NOMO-1 treated with DMSO at 0.1 percent for 48 hours (cell line): ENCODE results near the gene TMEFF1.

Source experiments
- DNase-seq: peaks from one replicate; lab custom pipeline; 2025; ENCODE audit not compliant: unreplicated experiment; lab: John Stamatoyannopoulos, UW

Gene TMEFF1

GRCh38 chr9:100598641-100599145 lies 125.7 kb downstream of the TMEFF1 start:
- DNase-seq, result peak; percentile 56

DNA sequence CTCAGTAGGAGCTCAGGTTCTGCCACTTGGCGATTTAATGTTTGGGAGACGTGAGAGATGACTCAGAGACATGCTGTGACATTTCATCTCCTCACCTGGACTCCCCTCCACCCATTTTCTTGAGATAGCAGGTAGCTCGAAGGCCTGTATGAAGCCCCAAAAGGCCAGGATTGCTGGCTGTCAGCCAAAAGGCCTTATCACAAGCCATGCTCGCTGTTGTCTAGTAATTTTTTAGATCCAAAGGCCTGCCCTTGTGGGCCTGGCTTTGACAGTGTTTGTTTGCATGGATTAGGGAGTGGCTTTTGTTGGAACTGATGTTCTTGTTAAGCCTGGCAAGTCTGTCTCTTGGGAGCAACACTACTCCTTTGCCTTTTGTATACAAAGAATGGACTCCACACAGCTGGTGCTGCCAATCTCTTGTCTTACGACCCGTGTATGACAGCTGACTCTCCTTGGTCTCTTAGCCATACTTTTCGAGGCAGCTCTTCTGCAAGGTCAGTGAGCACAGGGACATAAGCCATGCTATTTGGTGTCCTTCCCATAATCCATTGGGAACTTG lies 127.7 kb downstream of the TMEFF1 start:
- DNase-seq, result no peak

DNA sequence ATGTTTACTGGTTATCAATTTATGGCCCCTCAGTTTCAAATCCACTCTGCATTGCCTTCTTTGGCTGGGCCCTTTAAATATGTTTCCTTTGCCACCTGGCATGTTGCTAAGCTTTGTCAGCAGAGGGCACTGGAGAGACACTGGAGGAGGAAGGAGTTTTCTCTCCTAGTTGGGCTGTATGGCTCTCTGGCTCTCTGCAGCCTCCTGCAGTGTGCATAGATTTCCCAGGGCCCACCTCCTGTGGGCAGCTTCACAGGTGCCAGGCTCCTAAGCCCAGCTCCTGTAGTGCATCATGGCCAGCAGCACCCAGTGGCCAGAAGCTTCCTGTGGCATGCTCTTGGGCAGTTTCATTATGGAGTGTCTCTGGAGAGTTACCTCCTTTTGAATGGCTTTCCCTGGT lies 128.3 kb downstream of the TMEFF1 start:
- DNase-seq, result peak; percentile 56

GRCh38 chr9:100602342-100602801 lies 129.4 kb downstream of the TMEFF1 start:
- DNase-seq, result no peak

DNA sequence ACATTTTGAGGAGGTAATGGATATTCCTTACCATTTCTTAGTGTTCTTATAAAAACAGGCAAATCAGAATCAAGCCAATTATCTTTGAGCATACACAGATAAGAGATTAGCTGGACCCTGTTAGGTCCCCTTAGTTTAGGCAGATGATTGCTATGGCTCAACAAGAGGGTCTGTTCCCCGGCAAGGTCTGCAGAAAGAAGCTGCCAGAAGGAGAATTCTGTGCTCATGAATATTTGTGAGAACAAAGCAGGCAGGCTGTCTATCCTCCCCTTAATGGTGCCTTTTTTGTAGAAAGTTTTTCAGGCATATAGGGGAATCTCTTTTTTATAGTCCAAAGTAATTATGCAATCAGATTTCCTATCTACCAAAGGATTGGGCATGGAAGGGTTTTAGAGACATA lies 132.5 kb downstream of the TMEFF1 start:
- no peak for DNase-seq

GRCh38 chr9:100619194-100619593 lies 146.2 kb downstream of the TMEFF1 start:
- no peak for DNase-seq

DNA sequence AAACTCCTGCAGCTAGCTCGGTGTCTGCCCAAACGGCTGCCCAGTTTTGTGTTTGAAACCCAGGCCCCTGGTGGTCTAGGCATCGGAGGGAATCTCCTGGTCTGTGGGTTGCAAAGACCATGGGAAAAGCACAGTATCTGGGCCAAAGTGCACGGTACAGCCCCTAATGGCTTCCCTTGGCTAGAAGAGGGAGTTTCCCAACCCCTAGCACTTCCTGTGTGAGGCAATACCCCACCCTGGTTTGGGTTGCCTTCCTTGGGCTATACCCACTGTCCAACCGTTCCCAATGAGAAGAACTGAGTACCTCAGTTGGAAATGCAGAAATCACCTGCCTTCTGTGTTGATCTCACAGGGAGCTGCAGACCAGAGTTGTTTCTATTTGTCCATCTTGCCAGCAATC lies 146.7 kb downstream of the TMEFF1 start:
- DNase-seq, result no peak

GRCh38 chr9:100623969-100624368 lies 151.0 kb downstream of the TMEFF1 start:
- no peak for DNase-seq

- no peak for DNase-seq
Observed at GRCh38 chr9:100626949-100627348, 154.0 kb downstream of the TMEFF1 start.
